HG02938 (cell line): Measurements from ENCODE around the gene NTNG1.

Experiments
- ATAC-seq: cut with Tn5 transposase; IDR thresholded peaks from one replicate; pipeline ENCODE4 v1.9.1; 2021; ENCODE audit warnings: mild to moderate bottlenecking, moderate library complexity; ENCODE audit not compliant: unreplicated experiment

The NTNG1 gene

DNA sequence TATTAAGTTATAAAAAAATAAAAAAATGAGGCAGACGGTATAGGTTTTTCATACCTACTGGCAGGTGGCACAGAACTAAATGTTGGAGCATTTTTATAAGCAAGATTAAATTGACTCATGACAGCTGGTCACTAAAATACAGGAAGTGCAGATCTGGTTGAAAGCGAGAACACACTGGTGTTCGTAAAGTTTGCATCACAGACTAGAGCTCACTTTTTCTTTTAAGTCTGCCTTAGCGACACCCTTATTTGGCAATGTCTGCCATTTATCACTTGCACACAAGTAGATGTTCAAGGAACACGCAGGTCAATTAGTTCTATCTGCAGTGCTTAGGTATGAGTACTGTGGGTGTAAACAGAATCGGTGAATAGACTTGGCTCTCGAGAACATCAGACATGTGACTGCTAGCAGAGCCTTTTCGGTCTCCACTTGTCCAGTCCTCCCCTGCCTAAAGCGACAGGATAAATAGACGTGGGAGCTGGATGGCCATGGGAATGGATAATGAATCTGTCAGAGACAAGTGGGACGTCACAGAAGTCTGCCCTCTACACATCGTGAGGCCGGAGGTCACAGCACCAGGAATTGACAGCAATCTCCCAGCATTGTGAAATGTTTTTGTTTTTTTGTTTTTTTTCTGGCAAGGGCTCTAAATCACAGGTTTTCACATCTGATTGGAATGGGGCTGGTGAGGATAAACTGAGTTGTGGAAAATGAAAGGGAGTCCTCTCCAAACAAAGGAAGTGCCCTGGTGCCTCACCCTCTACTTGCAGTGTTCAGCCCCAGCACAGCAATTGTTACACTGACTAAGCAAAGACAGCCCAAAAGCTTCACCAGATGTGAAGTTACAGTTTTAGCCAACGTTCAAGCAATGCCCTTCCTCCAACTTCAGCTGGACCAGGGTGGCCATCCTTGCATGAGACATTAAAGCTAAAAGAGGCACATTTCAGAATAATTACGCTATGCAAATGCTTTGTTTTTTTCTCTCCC, 248.9 kb downstream of the NTNG1 start:
- ATAC-seq: peak; percentile 84

DNA sequence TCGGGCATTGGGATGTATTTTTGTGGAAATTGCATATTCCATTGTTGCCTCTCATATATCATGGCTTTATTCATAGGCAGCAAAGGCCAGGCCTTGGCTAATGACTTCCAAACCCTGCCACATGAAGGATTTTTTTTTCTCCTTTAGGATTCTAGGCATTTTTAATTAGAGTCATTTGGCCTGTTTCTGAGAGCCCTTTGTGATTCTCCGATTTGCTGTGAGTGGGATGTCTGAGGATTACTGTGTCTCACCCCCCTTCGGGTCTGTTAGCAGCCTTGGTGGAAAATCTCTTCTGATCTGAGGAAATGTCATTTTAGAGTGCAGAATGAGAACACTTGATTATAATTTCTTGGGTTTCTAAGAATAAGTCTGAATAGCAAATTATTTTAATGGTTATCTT, 253.5 kb downstream of the NTNG1 start:
- ATAC-seq: no peak

DNA sequence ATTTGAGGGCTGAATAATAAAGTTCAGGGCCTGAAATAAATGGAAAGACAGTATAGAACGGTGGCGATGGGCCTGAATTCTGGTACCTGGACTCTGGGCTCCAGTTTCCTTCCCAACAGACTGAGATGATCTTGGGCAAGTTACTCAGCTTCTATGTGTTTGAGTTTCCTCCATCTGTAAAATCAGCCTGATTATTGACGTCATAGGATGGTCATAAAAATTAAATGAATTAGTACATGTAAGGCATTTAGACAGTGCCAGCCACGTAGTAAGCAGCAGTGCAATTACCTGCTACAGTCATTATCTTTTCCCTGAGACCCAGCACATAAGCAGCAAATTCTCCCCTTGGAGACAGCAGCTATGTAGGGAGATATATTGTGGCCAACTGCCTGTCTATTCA, 260.9 kb downstream of the NTNG1 start:
- no peak for ATAC-seq

DNA sequence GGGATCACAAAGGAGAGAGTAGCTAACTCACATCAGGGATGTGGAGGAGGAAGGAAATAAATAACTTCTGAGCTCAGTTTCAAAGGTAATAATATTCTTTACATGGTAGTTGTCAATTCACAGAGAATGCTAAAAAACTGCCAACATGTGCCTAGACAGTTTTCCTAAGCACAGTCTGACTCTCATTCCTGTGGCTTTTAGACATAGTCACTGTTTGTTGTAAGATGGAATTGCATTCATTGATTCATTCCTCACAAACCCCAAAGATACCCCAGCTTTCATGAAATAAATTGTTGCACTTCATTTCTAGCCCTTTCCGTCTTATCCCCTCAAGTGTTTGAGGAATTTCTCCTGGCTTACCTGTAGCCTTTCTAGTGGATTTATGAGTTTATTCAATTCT, 263.9 kb downstream of the NTNG1 start:
- no peak for ATAC-seq

- no peak for ATAC-seq
Measured at GRCh38 chr1:107405236-107405635, 264.4 kb downstream of the NTNG1 start.

DNA sequence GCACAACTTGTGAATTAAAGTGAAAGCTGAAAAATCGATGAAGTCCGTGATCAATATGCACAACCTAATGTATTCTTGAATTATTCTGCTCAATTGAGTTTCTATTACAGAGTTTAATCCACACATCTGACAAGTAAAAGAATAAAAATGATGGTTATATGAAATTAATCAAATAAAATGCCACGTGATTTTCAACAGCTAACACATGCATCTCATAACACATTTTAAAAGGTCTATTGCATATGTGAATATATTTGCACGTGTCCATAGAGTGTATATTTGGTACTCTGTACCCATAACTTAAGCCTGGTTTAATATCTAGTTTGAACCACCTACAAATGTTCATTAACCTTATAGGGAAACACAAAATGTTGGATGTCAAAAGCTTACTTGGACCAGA, 266.2 kb downstream of the NTNG1 start:
- ATAC-seq: no peak

DNA sequence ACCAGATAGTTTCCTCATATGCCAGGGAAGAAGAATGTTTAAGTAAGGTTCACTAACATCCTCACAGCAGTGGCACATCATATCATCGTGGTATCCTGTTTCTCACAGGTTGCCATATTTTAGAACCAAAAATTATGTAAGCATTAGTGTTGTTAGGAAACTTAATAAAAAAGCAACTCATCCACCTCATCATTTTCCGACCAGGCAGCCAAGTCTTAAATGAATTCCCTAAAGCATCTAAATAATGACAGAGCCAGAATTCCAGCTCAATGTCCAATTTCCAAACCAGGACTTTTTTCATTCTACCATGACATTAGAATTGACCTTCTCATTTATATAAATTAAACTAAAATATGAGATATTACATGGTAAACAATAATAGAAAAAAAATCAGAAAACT, 272.7 kb downstream of the NTNG1 start:
- no peak for ATAC-seq

DNA sequence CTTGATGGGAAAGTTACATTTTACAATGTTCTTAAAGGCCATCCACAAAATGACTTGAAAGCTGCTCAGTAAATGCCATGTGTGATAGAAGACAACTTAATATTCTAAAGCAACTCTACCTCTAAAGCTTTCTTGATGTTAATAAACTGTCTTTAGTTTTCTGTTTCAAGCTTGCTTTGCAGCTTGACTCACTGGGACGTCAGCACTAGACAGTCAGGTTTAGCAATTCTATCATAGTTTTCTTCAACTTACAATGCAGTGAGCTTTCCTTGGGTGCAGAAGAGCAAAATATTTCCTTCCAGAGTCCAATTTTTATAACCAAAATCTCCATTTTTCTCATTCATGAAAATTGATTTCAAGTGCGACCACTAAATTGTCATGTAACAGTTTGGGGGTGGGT, 273.1 kb downstream of the NTNG1 start:
- no peak for ATAC-seq

DNA sequence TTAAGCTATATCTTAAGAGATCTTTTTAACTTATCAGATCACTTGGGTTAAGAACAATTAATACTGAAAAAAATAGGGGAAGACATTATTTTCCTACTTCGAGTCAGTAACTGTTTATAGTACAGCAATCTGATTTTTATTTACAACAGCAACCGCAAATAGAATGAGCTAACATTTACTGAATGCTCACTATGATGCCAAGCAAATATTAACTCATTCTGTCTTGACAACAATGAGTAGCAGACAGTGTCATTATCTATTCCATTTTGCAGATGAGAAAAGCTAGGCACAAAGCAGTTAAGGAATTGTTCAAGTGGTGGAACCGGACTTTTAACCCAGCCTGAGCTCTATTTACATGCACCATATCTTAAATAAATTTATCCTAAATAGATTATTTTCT, 273.7 kb downstream of the NTNG1 start:
- ATAC-seq: no peak

- no peak for ATAC-seq
Measured at GRCh38 chr1:107415241-107415640, 274.4 kb downstream of the NTNG1 start.

GRCh38 chr1:107419003-107419402, 278.2 kb downstream of the NTNG1 start:
- ATAC-seq: no peak

- no peak for ATAC-seq
Measured at GRCh38 chr1:107422901-107423300, 282.1 kb downstream of the NTNG1 start.

DNA sequence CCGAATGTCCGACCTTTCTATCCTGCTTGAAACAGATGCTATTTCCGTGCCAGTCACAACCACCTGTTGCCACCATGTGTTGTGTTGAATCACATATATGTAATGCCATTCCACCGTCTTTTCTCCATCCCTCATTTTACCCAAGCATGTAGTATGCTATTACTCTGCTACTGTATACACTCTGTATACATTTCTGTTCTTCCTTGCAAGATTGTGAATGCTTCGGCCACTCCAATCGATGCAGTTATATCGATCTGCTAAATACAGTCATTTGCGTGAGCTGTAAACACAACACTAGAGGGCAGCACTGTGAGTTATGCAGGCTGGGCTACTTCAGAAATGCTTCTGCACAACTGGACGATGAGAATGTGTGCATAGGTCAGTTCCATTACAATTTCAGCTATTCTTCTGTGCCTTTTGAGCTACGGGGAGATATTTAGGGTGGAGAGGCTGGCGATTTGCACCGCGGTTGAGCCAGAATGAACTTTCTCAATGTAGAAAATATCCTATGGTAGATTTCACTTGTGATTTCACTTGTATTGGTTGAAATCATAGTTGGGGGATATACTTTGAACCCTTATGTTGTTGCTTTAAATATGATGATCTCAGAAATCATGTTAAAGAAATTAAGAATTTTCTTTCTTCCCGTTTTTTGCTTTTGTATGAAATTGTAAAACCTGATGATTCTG, 289.8 kb downstream of the NTNG1 start:
- ATAC-seq: peak; percentile 84

GRCh38 chr1:107432108-107432507, 291.3 kb downstream of the NTNG1 start:
- ATAC-seq: no peak

DNA sequence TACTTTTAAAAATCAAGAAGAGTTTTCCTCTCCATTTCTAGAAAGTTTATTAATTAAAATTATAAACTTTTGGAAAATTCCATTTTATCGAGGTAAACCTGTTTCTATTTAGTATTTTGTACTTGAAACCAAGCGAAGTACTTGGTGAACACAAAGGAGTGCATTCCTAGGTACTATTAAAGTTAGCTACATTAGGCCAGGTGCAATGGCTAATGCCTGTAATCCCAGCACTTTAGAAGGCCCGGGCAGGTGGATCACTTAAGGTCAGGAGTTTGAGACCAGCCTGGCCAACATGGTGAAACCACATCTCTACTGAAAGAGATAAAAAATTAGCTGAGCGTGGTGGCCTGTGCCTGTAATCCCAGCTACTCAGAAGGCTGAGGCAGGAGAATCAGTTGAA, 292.2 kb downstream of the NTNG1 start:
- no peak for ATAC-seq

DNA sequence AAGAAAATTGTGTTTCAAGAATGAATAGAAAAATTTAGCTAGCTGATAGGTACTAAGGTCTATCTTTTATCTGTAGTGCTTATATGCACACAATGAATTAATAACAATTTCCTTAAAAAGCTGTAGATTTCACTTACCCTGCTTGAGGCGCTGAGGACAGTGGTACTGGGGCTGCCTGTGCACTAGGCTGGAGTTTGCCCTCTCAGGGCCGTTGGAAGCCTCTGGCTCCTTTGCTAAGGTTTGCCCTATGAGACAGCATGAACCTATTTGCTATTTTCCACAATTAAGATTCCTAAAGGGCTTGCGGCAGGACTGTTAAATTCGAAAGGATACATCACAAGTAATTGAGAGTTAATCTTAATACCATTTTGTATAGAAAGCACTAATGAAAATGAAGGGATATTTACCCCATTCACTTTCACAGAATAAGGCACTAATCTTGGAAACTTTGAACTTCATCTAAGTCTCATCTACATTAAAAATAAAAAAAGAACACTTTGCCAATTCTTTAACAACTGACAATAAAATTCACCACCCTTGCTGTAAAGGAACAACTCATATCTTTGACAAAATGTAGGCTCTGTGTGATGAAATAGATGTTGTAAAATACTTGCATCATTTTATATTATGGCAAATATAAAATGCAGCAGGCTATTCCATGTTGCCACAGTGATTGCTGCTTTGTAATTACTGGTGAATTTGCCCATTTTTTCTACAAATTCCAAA, 293.0 kb downstream of the NTNG1 start:
- ATAC-seq: no peak

GRCh38 chr1:107434361-107434693, 293.5 kb downstream of the NTNG1 start:
- ATAC-seq: no peak

- ATAC-seq: no peak
Measured at GRCh38 chr1:107436552-107437241, 295.9 kb downstream of the NTNG1 start.

- ATAC-seq: no peak
Measured at GRCh38 chr1:107439567-107439966, 298.7 kb downstream of the NTNG1 start.

DNA sequence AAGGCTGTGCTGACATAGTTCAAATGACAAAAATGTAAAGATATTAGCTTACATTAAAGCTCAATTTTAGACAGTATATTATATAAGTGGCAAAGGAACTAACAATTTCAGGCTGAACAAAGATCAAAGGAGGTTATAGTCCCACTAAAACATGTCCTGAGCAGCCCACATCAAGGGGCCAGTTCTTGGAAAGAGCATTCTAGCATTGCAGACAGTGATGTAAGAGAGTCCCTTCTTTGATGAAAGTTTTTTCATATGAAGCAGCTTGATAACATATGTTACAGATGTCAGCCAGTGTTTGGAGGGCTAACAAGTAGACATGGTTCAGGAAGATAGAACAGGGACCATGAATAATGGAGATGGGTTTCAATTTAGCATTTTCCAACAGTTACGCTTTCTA, 301.7 kb downstream of the NTNG1 start:
- ATAC-seq: no peak

DNA sequence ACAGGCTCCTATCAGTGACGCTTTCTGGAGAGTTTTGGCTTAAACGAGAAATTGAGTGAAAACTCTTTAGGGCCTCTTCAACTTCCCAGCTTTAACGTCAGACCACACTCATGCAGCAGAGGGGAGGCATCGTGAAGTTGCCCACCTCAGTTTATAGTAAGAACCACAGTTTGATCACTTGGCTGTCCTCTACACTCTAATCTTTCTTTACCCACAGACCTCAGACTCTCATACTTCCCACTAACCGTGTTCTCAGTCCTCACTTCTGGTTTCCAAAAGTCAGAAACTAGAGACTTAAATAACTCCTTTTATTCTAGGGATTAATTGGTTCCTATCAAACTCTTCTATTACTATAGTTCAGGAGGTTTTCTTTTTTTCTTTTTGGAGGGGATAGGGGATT, 302.2 kb downstream of the NTNG1 start:
- ATAC-seq: peak; percentile 56
